Tibial artery (tissue), 4 donors: ENCODE data around the gene RIMS1.

Source experiments
- DNase-seq, 2 donors: peaks; one replicate each; pipeline ENCODE4 v3.0.0-alpha.2; 2019
- H3K27ac ChIP-seq, 2 donors: fragments of 200-600 bp; sonication (generic) in 1 of 2; 1 replicate in 1 of 2; 2 replicates in 1 of 2; pipeline ENCODE4 v1.5.1; 2018 to 2019; ENCODE audit warnings: mild to moderate bottlenecking in 1 of 2
- H3K27me3 ChIP-seq, 2 donors: fragments of 200-600 bp; sonication (generic) in 1 of 2; one replicate each; pipeline versions ENCODE4 v1.5.1 to v1.6.0; 2016 to 2019
- H3K36me3 ChIP-seq, 3 donors: fragments of 200-600 bp; sonication (generic) in 2 of 3; one replicate each; pipeline ENCODE4 v1.5.1; 2016 to 2019; ENCODE audit warnings: mild to moderate bottlenecking in 2 of 3
- H3K4me1 ChIP-seq, 4 donors: fragments of 200-600 bp; sonication (generic) in 2 of 4; 1 replicate in 3 of 4; 2 replicates in 1 of 4; pipeline ENCODE4 v1.5.1; 2016 to 2019
- H3K4me3 ChIP-seq, 2 donors: fragments of 200-600 bp; sonication (generic) in 1 of 2; 1 replicate in 1 of 2; 2 replicates in 1 of 2; pipeline ENCODE4 v1.5.1; 2018 to 2019; ENCODE audit warnings: mild to moderate bottlenecking in 2 of 2
- H3K9me3 ChIP-seq, 3 donors: fragments of 200-600 bp; sonication (generic) in 1 of 3; one replicate each; pipeline ENCODE4 v1.5.1; 2016 to 2019
- CTCF ChIP-seq, 2 experiments: fragments of 200-600 bp in 1 of 2; fragments of 450-650 bp in 1 of 2; IDR thresholded peaks; one replicate each; pipeline ENCODE4 v1.5.1; 2017 to 2019; ENCODE audit warnings: antibody characterized with exemption in 2 of 2, mild to moderate bottlenecking in 1 of 2, moderate library complexity in 1 of 2
- intact Hi-C: fragments of 100-400 bp; cut with DNase I; formaldehyde crosslinking; loops from one replicate; pipeline ENCODE4 v1.15.0; 2023; ENCODE audit warnings: low total_unique reads

The RIMS1 gene

GRCh38 chr6:72078096-72078495 is 191.7 kb downstream of the RIMS1 start:
- Histone ChIP-seq H3K9me3 (no peaks in the 10 kb centered on the region), H3K36me3 (no peaks in the 10 kb centered on the region), H3K27me3 (no peaks in the 10 kb centered on the region), H3K4me1 (no peaks in the 10 kb centered on the region), H3K4me3 (no peak overlapping the region), H3K27ac (no peak overlapping the region)
- no peak for DNase-seq
- TF ChIP-seq CTCF (IDR thresholded peaks at IDR 0.05): no peak
- intact Hi-C loops: no loop called here

GRCh38 chr6:72080260-72080941 is 194.1 kb downstream of the RIMS1 start:
- no peaks in the 10 kb centered on the region for H3K4me1 ChIP-seq
- no peaks in the 10 kb centered on the region for H3K36me3 ChIP-seq
- H3K27me3 ChIP-seq: no peaks in the 10 kb centered on the region
- intact Hi-C loops: loop anchor here (5.0 to 10.0 kb wide), 2 partner anchors 456 to 548 kb away; no protein-coding TSS in a partner anchor
- TF ChIP-seq CTCF (IDR thresholded peaks at IDR 0.05): no peak
- no peaks in the 10 kb centered on the region for H3K9me3 ChIP-seq
- H3K27ac ChIP-seq: no peak overlapping the region
- no peak for DNase-seq
- H3K4me3 ChIP-seq: no peak overlapping the region

GRCh38 chr6:72081871-72082270 is 195.5 kb downstream of the RIMS1 start:
- no peak for DNase-seq
- Histone ChIP-seq H3K9me3 (no peaks in the 10 kb centered on the region), H3K27me3 (no peaks in the 10 kb centered on the region), H3K4me1 (no peaks in the 10 kb centered on the region), H3K27ac (no peak overlapping the region), H3K36me3 (no peaks in the 10 kb centered on the region), H3K4me3 (no peak overlapping the region)
- TF ChIP-seq CTCF (IDR thresholded peaks at IDR 0.05): no peak
- intact Hi-C loops: loop anchor here (5.0 to 10.0 kb wide), 2 partner anchors 457 to 550 kb away; no protein-coding TSS in a partner anchor

GRCh38 chr6:72083976-72084375 is 197.6 kb downstream of the RIMS1 start:
- Histone ChIP-seq H3K4me1 (no peaks in the 10 kb centered on the region), H3K27me3 (no peaks in the 10 kb centered on the region), H3K27ac (no peak overlapping the region), H3K4me3 (no peak overlapping the region), H3K36me3 (no peaks in the 10 kb centered on the region), H3K9me3 (no peaks in the 10 kb centered on the region)
- TF ChIP-seq CTCF (IDR thresholded peaks at IDR 0.05): no peak
- no peak for DNase-seq
- intact Hi-C loops: loop anchor here (5.0 to 10.0 kb wide), 2 partner anchors 459 to 552 kb away; no protein-coding TSS in a partner anchor

- no peaks in the 10 kb centered on the region for H3K36me3 ChIP-seq
- TF ChIP-seq CTCF (IDR thresholded peaks at IDR 0.05): peak; percentile 52 to 53
- no peaks in the 10 kb centered on the region for H3K4me1 ChIP-seq
- no peak overlapping the region for H3K27ac ChIP-seq
- no peak overlapping the region for H3K4me3 ChIP-seq
- no peaks in the 10 kb centered on the region for H3K9me3 ChIP-seq
- DNase-seq: no peak
- H3K27me3 ChIP-seq: no peaks in the 10 kb centered on the region
- intact Hi-C loops: loop anchor here (5.0 to 10.0 kb wide), 2 partner anchors 460 to 553 kb away; no protein-coding TSS in a partner anchor
Observed at GRCh38 chr6:72084992-72085569, 198.7 kb downstream of the RIMS1 start.
